GM18867 (cell line): ENCODE measurements around the gene PRKAR1B.

Experiments used
- ATAC-seq: cut with Tn5 transposase; IDR thresholded peaks from one replicate; pipeline ENCODE4 v1.9.1; 2021; ENCODE audit warnings: mild to moderate bottlenecking, moderate library complexity; ENCODE audit not compliant: unreplicated experiment

Gene PRKAR1B

DNA sequence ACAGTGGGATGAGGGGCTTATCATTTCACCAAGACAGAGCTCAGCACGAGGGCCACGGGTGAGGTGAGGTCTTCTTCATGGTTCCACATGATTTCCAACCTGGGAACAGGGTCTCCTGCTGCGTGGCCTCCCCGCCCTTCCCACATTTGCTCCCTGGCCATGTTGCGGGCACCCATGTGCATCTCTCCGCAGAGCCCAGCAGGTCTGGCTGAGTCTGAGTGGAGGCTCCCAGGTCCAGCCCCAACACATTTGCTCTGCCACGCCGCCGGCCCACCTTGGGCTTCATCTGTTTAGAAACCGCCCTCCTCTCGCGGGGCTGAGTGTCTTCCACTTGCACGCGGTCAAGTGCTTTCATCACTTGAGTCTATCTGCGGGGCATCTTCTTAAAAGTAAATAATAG, 14.8 kb upstream of the PRKAR1B start:
- ATAC-seq: no peak

DNA sequence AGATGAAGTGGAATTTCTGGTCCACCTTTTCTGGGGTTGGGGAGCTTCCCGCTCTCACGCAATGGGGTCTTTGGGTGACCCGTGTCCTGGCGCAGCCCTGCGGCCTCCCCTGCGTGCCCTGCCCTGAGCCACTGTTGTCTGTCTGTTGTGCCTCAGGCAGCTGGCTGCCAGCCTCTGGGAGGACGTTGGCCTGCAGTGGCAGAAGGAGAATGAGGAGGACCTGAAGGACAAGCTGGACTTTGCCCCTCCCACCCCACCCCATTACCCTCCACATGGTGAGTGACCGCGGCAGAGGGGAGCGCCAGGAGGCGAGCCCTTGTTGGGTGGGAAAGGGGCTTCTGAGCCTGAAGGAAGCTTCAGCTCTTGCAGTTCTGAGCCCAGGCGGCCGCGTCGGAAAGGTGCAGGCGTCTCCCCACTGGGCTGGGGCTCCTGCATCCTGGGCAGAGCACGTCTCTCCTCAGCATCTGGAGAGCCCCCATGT, 14.2 kb upstream of the PRKAR1B start:
- no peak for ATAC-seq

DNA sequence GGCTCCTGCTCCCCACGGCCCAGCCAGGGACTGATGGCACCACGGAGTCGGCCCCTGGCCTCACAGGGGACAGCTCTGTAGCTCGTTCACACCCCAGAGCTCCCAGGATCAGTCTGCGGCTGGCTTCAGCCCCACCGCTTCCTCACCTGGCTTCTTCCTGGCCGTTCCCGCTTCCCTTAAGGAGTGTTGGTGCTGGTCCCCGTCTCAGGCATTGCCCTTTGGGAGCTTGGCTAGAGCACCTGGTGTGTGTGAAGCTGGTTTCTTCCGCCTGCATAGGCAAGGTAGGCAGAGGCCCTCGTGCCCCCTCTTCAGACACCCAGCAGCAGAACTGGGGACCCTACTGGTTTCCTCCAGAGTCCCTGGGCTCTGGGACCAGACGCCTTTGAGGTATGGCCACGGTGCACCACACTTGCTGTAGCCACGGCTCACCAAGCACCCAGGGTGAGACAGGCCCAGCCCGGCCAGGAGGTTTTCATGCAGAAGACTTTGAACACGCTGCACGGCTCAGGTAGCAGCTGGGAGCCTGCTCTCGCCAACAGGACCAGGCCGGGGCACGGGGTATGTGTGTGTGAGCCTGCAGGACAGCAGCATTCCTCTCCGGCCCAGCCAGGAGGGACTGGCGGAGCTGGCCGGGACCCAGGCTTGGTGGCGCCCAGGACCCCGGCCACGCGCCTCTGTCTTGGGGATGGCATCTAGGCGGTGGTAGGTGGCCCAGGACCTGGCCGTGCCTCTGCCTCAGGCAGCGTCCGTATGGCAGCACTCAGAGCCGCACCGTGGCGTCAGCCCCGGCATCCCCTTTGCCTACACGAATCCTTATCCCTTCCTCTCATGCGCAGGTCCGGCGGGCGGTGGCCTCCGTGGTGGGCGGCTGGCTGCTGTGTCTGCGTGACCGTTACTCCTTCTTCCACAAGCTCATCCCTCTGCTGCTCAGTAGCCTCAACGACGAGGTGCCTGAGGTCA, 13.2 kb upstream of the PRKAR1B start:
- ATAC-seq: no peak

DNA sequence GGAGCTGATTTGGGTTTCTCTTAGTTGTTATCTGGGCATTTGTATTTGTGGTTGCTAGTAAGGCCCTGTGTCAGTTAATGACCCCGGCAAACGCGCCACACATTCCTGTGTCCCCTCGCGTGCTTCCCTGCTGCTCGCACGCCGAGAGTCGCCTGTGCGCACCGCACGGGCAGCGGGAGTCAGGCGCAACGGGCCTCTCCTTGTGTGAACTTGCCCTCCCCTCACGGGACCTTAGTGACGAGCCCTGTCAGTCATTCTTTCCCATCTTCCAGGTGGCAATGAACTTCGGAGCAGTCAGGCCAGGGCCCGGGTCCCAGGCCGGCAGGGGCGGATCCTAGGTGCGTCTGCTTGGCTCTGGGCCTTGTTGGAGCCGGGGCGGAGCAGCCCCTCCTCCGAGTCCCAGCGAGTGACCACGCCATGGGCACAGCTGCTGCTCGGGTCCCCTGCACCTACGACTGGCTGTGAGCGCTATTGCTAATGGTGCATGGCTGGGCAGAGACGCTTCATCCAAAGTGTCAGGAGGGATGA, 12.4 kb upstream of the PRKAR1B start:
- no peak for ATAC-seq

GRCh38 chr7:738723-739454, 11.8 kb upstream of the PRKAR1B start:
- no peak for ATAC-seq

GRCh38 chr7:738241-738640, 11.2 kb upstream of the PRKAR1B start:
- no peak for ATAC-seq

GRCh38 chr7:734808-735207, 7.7 kb upstream of the PRKAR1B start:
- ATAC-seq: no peak

DNA sequence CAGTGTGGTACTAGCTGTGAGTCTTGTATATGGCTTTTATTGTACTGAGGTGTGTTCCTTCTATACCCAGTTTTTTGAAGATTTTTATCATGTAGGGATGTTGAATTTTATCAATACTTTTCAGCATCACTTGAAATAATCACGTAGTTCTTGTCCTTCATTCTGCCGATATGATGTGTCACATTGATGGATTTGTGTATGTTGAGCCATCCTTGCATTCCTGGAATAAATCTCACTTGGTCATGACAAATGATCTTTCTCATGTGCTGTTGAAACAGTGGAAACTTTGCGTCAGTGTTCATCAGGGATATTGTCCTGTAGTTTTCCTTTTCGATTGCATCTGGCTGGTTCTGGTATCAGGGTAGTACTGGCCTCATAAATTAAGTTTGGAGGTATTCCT, 7.1 kb upstream of the PRKAR1B start:
- no peak for ATAC-seq

DNA sequence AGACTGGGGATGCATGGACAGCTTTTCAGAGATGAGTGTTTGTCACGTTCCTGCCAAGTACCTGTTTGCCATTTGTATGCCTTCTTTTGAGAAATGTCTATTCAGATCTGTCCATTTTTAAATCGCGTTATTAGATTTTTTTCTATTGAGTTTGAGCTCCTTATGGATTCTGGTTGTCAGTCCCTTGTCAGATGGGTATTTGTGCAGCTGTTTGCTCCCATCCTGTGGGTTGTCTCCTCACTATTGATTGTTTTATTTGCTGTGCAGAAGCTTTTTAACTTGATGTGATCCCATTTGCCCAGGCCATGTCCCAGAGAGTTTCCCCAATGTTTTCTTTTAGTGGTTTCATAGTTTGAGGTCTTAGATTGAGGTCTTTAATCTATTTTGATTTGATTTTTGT, 5.5 kb upstream of the PRKAR1B start:
- ATAC-seq: no peak

DNA sequence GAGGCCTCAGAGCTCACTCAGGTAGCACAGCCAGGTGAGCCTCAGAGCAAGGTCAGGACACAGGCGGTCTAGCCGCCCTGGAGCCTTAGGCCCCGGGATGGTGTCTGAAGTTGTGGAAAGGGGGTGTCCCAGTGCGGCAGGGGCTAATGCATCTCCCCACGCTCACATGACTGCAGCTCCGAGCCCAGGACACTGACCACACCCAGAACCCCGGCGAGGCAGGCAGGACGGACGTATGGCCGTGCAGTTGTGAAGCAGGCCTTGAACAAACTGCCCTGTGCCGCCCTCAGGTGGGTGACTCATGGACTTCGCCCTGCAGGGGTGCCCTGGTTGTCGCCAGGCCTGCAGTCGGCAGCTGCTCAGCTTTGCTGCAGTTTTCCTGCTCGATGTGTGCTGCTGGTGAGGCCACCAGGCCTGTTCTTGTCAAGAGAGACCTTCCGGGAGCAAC, 5.0 kb upstream of the PRKAR1B start:
- ATAC-seq: no peak

GRCh38 chr7:731440-732085, 4.5 kb upstream of the PRKAR1B start:
- no peak for ATAC-seq

GRCh38 chr7:730501-731439, 3.7 kb upstream of the PRKAR1B start:
- ATAC-seq: no peak

DNA sequence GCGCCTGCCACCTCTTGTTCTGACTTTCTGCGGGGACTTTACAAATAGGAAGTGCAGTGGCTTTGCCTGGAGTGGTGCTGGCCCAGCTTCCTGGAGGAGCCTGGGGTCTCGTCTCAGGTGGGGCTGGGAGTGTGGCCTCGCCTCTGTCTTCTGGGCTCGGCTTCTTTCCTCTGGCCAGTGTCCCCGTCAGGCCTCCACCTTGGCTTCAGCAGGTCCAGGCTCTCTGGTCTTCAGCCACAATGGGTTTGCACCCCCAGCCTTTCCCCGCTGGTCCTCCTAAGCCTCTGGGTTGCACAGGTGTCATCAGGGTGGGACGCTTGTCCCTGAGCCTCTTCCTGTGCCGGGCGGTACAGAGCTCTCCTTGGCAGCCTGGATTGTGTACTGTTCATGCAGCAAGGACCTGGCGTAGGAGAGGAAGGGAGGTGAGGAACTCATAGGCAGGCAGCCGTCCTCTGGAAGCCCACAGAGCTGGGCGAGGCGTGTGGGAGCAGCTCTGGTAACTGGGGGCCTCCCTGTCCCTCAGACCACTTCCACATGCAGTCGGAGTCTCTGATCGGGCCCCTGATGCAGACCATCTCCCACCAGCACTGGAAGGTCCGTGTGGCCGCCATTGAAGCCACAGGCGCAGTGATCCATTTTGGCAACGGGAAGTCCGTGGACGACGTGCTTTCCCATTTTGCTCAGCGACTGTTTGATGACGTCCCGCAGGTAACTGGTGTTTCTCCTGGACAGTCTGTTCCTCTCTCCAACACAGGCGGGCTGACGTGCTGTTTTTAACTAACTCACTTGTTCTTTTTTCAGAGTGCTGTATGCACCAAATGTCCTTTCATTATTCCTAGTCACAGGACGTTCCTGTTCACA, 2.3 kb upstream of the PRKAR1B start:
- ATAC-seq: no peak

DNA sequence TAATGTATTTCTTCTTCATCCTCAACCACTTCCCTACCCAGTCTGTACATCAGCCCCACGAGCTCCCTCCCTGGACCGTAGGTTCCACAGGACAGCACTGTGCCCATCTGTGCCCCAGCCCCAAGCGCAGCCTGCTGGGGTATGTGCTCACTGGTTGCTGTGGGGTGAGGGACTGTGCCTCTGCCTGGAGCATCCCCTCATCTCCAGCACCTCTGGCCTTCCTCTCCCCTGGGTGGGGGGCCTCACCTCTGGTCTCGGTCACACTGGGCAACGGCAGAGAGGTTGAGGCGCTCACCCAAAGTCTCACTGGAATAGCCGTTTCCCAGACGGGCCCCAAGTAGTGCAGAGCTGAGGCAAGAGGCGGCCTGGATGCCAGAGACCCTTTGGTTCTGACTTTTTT, 1.5 kb upstream of the PRKAR1B start:
- no peak for ATAC-seq

GRCh38 chr7:727806-728460, 852 bp upstream of the PRKAR1B start:
- no peak for ATAC-seq

- no peak for ATAC-seq
Observed at GRCh38 chr7:726854-727103, 302 bp downstream of the PRKAR1B start.

- peak; percentile 86 for ATAC-seq
Observed at GRCh38 chr7:726084-726853, 812 bp downstream of the PRKAR1B start, which contains the start of gene DNAAF5. TSS of gene DNAAF5 (plus strand) at chr7:726699. CDS start at chr7:726721, 22 bp downstream.
